Gastrocnemius medialis (tissue), 4 donors: Measurements from ENCODE around the gene SUMF1. TPM values are rescaled to one million over a fixed set of nuclear protein-coding genes. Genes with fewer than 3 reads are reported as not detected.

Source experiments
- ATAC-seq, 2 donors: fragments of 150-250 bp; one replicate each; pipeline ENCODE4 v1.9.1; 2016
- DNase-seq, 2 donors: peaks; one replicate each; pipeline ENCODE4 v3.0.0-alpha.2; 2019
- H3K27ac ChIP-seq, 4 donors: fragments of 200-600 bp; sonication (generic); 1 replicate in 1 of 4; 2 replicates in 3 of 4; pipeline ENCODE4 v1.5.1; 2016 to 2018; ENCODE audit warnings: mild to moderate bottlenecking in 2 of 4, moderate library complexity in 1 of 4
- H3K27me3 ChIP-seq, 3 donors: fragments of 200-600 bp; sonication (generic) in 2 of 3; 1 replicate in 1 of 3; 2 replicates in 2 of 3; pipeline versions ENCODE4 v1.5.1 to v1.6.0; 2016 to 2019; ENCODE audit warnings: mild to moderate bottlenecking in 1 of 3, moderate library complexity in 1 of 3
- H3K36me3 ChIP-seq, 2 donors: fragments of 200-600 bp; sonication (generic) in 1 of 2; one replicate each; pipeline ENCODE4 v1.5.1; 2017 to 2018
- H3K4me1 ChIP-seq, 2 donors: fragments of 200-600 bp; sonication (generic) in 1 of 2; one replicate each; pipeline ENCODE4 v1.5.1; 2016 to 2017; ENCODE audit warnings: mild to moderate bottlenecking in 2 of 2
- H3K4me3 ChIP-seq, 4 donors: fragments of 200-600 bp; sonication (generic) in 3 of 4; 1 replicate in 1 of 4; 2 replicates in 3 of 4; pipeline ENCODE4 v1.5.1; 2016 to 2019; ENCODE audit warnings: mild to moderate bottlenecking in 2 of 4
- H3K9me3 ChIP-seq, 3 donors: fragments of 200-600 bp; sonication (generic) in 2 of 3; 1 replicate in 1 of 3; 2 replicates in 2 of 3; pipeline ENCODE4 v1.5.1; 2016 to 2019
- CTCF ChIP-seq, 5 experiments: fragments of 450-650 bp in 3 of 5; fragments of 200-600 bp in 2 of 5; sonication (generic) in 2 of 5; IDR thresholded peaks in 4 of 5; conservative IDR thresholded peaks in 1 of 5; 1 replicate in 4 of 5; 2 replicates in 1 of 5; pipeline ENCODE4 v1.5.1; 2016 to 2019; ENCODE audit warnings: antibody characterized with exemption in 5 of 5, mild to moderate bottlenecking in 3 of 5, moderate library complexity in 3 of 5
- POLR2A ChIP-seq, 2 donors: fragments of 450-650 bp; IDR thresholded peaks; one replicate each; pipeline ENCODE4 v1.6.1; 2017; ENCODE audit warnings: antibody characterized with exemption in 2 of 2, mild to moderate bottlenecking in 2 of 2, moderate library complexity in 2 of 2
- in situ Hi-C, 4 donors: fragments of 200-750 bp; cut with MboI; loops; one replicate each; pipeline versions ENCODE4 v1.15.0 to v1.8.0; 2017; ENCODE audit warnings: low sequenced_read_pairs in 4 of 4
- intact Hi-C: fragments of 100-400 bp; cut with DNase I; formaldehyde crosslinking; loops from one replicate; pipeline ENCODE4 v1.15.1; 2023; ENCODE audit warnings: low total_unique reads
- total RNA-seq, 4 donors: library from RNA; depleted of rRNA; stranded (reverse); fragments of >200 nt; gene quantifications; one replicate each; pipeline versions ENCODE4 v1.1.0 to v1.2.3, GENCODE V29; 2016

SUMF1 gene
- total RNA-seq, 4 donors from 2014 or later = 4.4 to 9.4 (median 7.6) TPM

- no peak overlapping the region for H3K4me3 ChIP-seq
- no peaks in the 10 kb centered on the region for H3K4me1 ChIP-seq
- intact Hi-C loops (no loop called here), in situ Hi-C loops (no loop called here)
- no peaks in the 10 kb centered on the region for H3K9me3 ChIP-seq
- ATAC-seq (no peak), DNase-seq (no peak)
- TF ChIP-seq POLR2A (IDR thresholded peaks at IDR 0.05) (no peak), CTCF (IDR thresholded peaks at IDR 0.05 in 4 of 5, conservative IDR thresholded peaks at IDR 0.05 in 1 of 5) (no peak)
- H3K27ac ChIP-seq = no peak overlapping the region
- H3K36me3 ChIP-seq = peaks cover 0 to 18% of the 10 kb centered on the region in 2 donors
- H3K27me3 ChIP-seq = no peaks in the 10 kb centered on the region
Measured at GRCh38 chr3:4449043-4449805, 17.8 kb downstream of the SUMF1 start.

- peaks cover 0 to 18% of the 10 kb centered on the region in 2 donors for H3K36me3 ChIP-seq
Measured at GRCh38 chr3:4448187-4448586, 18.9 kb downstream of the SUMF1 start.

GRCh38 chr3:4447295-4447999 is 19.6 kb downstream of the SUMF1 start:
- intact Hi-C loops (no loop called here), in situ Hi-C loops (no loop called here)
- Histone ChIP-seq H3K4me1 (no peaks in the 10 kb centered on the region), H3K4me3 (no peak overlapping the region), H3K9me3 (no peaks in the 10 kb centered on the region), H3K27ac (no peak overlapping the region), H3K27me3 (no peaks in the 10 kb centered on the region), H3K36me3 (peaks cover 0 to 18% of the 10 kb centered on the region in 2 donors)
- no peak for ATAC-seq
- no peak for DNase-seq
- TF ChIP-seq POLR2A (IDR thresholded peaks at IDR 0.05) = no peak
- no peak for TF ChIP-seq CTCF (IDR thresholded peaks at IDR 0.05 in 4 of 5, conservative IDR thresholded peaks at IDR 0.05 in 1 of 5)

More at GRCh38 chr3:4448187-4448586, 18.9 kb downstream of the SUMF1 start:
- intact Hi-C loops = no loop called here
- TF ChIP-seq POLR2A (IDR thresholded peaks at IDR 0.05) (no peak), CTCF (IDR thresholded peaks at IDR 0.05 in 4 of 5, conservative IDR thresholded peaks at IDR 0.05 in 1 of 5) (no peak)
- Histone ChIP-seq H3K27me3 (no peaks in the 10 kb centered on the region), H3K4me3 (no peak overlapping the region), H3K9me3 (no peaks in the 10 kb centered on the region), H3K27ac (no peak overlapping the region), H3K4me1 (no peaks in the 10 kb centered on the region)
- no peak for DNase-seq
- in situ Hi-C loops = no loop called here
- no peak for ATAC-seq

- intact Hi-C loops = no loop called here
- no peak overlapping the region for H3K27ac ChIP-seq
- DNase-seq (no peak), ATAC-seq (no peak)
- in situ Hi-C loops = no loop called here
- peaks cover 0 to 5% of the 10 kb centered on the region in 2 donors for H3K36me3 ChIP-seq
- H3K4me3 ChIP-seq = no peak overlapping the region
- TF ChIP-seq POLR2A (IDR thresholded peaks at IDR 0.05) (no peak), CTCF (IDR thresholded peaks at IDR 0.05 in 4 of 5, conservative IDR thresholded peaks at IDR 0.05 in 1 of 5) (no peak)
- H3K4me1 ChIP-seq = no peaks in the 10 kb centered on the region
- H3K27me3 ChIP-seq = no peaks in the 10 kb centered on the region
- H3K9me3 ChIP-seq = no peaks in the 10 kb centered on the region
Measured at GRCh38 chr3:4440951-4441350, 26.1 kb downstream of the SUMF1 start.
